PC-9 (cell line): ENCODE results near the gene FUBP3.

Experiments
- EZH2 ChIP-seq: fragments of 200-600 bp; sonication (generic); IDR thresholded peaks from 2 replicates; pipeline ENCODE4 v1.8.0; 2017; ENCODE audit warnings: antibody characterized with exemption, low read depth
- TF ChIP-seq, protein P1 (sequence below): fragments of 200-600 bp; sonication (generic); conservative IDR thresholded peaks from 2 replicates; pipeline ENCODE4 v1.6.1; 2017; ENCODE audit warnings: mixed run types, antibody characterized with exemption, mild to moderate bottlenecking, moderate library complexity

DNA sequence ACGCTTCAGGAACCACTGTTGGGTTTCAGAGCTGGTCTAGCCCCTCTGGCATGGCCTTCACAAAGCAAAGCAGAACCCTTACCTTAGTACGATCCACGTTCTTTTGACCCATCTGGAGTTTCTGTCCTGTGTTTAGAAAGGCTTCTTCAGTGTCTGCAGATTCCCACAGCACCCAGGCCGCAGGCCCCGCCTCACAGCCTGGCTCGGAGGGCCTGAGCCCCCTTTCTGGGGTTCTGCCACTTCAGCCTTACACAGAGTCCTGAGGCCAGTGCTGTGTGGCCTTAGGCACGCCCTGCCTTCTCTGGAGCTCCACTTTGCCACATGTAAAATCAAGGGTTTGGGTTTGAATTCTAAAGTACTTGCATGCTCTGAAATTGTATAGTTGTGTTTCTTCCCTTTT, 53.5 kb downstream of the FUBP3 start:
- TF ChIP-seq, protein P1, sequence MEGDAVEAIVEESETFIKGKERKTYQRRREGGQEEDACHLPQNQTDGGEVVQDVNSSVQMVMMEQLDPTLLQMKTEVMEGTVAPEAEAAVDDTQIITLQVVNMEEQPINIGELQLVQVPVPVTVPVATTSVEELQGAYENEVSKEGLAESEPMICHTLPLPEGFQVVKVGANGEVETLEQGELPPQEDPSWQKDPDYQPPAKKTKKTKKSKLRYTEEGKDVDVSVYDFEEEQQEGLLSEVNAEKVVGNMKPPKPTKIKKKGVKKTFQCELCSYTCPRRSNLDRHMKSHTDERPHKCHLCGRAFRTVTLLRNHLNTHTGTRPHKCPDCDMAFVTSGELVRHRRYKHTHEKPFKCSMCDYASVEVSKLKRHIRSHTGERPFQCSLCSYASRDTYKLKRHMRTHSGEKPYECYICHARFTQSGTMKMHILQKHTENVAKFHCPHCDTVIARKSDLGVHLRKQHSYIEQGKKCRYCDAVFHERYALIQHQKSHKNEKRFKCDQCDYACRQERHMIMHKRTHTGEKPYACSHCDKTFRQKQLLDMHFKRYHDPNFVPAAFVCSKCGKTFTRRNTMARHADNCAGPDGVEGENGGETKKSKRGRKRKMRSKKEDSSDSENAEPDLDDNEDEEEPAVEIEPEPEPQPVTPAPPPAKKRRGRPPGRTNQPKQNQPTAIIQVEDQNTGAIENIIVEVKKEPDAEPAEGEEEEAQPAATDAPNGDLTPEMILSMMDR: no peak
- TF ChIP-seq EZH2: no peak
